Measurements from ENCODE around the gene PLD1.
"Not testable (repeated sequence)": the region's sequence is repeated elsewhere in the genome, so short reads cannot be mapped to it uniquely, and the experiment has no call there.

Gene PLD1, protein sequence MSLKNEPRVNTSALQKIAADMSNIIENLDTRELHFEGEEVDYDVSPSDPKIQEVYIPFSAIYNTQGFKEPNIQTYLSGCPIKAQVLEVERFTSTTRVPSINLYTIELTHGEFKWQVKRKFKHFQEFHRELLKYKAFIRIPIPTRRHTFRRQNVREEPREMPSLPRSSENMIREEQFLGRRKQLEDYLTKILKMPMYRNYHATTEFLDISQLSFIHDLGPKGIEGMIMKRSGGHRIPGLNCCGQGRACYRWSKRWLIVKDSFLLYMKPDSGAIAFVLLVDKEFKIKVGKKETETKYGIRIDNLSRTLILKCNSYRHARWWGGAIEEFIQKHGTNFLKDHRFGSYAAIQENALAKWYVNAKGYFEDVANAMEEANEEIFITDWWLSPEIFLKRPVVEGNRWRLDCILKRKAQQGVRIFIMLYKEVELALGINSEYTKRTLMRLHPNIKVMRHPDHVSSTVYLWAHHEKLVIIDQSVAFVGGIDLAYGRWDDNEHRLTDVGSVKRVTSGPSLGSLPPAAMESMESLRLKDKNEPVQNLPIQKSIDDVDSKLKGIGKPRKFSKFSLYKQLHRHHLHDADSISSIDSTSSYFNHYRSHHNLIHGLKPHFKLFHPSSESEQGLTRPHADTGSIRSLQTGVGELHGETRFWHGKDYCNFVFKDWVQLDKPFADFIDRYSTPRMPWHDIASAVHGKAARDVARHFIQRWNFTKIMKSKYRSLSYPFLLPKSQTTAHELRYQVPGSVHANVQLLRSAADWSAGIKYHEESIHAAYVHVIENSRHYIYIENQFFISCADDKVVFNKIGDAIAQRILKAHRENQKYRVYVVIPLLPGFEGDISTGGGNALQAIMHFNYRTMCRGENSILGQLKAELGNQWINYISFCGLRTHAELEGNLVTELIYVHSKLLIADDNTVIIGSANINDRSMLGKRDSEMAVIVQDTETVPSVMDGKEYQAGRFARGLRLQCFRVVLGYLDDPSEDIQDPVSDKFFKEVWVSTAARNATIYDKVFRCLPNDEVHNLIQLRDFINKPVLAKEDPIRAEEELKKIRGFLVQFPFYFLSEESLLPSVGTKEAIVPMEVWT

DNA sequence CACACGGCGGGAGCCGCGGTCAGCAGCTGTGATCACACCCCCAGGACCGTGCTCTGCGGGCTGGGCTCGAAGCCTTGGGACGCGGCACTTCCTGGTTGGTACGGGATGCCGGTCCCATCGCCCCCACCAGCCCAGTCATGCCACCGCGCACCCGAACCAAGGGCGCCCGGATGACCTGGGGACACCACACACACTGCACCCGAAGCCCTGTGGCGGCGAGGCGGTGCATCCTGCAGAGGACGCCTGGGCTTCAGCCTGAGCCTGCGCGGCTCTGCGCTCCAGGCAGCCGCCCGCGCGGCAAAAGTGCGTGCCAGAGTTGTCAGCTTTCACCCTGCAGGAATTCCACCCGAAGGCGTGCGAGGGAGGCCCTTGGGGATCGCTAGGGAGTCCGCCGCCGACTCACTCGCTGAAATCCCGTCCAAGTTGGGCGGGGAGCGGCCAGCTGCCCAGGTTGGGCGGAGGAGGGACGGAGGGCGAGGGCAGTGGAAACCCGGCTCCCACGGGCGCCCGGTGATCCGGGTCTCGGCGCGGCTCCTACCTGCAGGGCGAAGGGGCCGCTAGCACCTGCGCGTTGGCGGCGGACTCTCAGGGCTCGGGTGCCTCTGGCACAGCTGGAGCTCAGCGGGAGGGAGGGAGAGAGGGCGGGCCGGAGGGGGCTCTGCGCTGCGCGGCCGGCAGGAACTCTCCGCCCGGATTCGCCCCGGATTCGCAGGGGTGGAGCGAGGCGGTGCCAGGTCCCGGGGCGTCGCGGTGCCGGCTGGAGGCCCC is at the start of gene PLD1:
Gene PLD1, minus strand, starts transcription at position 623 of the 768 bp plus-strand sequence. CDS start 72,432 bp downstream, outside the sequence.
- DNase-seq, result peak; percentile 49

DNA sequence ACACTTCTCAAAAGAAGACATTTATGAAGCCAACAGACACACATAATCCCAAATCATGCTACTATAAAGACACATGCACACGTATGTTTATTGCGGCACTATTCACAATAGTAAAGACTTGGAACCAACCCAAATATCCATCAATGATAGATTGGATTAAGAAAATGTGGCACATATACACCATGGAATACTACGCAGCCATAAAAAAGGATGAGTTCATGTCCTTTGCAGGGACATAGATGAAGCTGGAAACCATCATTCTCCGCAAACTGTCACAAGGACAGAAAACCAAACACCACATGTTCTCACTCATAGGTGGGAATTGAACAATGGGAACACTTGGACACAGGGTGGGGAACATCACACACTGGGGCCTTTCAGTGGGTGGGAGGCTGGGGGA is 48.5 kb upstream of the PLD1 start:
- DNase-seq, result not testable (repeated sequence)

DNA sequence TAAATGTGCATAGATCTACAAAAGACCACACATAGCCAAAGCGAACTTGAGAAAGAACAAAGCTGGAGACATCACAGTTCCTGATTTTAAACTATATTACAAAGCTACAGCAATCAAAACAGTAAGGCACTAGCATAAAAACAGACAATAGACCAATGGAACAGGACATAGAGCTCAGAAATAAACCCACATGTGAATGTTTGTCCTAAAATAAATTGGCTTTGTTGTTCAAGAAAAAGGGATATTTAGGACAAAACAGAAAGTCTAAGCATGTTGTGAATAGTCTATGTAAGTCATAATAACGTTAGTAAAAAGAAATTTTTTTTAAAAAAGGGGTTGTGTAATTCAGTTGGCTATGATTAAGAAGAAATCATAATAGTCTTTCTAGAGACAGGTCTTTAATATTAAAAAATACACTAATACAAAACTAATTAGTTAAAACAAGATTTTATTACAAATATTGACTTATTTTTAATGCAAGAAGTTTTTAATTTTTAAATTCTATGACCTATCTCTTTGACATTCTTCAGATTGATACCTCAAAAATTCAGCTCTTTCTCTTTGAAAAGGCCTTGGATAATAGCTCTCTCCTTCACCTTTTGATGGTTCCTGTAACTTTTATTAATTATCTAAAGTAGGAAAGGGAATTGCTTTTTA is 44.5 kb upstream of the PLD1 start:
- DNase-seq, result no peak

GRCh38 chr3:171851660-171852058 is 41.4 kb upstream of the PLD1 start:
- no peak for DNase-seq

DNA sequence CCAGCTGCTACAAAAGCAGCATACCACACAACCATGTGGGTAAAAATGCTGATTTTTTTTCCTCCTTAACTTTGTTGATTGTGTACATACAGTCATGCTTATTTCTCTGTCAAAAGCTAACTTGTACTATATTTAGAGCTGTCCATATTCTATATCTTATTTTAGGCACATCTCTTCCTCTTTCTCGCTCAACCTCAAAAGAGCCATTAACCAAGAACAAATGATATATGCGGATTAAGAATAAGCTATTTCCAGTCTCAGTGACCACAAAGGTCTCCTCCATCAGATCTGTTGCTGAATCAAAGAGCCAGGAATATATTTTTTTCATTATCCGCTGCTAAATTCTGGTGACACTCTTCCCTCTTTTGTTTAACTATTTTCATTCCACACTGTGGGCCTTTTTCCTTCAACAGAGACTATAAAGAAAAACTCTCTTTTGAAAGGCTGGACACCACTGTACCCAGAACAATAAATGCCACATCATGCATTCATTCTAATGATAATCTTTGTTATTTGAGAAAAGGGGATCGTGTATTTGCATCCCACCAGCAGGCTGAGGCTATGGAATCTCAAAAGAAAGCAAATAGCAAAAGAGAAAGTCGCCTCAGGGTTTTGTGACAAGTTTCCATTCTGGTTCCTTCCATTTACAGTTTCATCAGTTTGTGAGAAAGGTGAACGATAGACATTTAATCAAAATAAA is 40.8 kb upstream of the PLD1 start:
- DNase-seq, result no peak

DNA sequence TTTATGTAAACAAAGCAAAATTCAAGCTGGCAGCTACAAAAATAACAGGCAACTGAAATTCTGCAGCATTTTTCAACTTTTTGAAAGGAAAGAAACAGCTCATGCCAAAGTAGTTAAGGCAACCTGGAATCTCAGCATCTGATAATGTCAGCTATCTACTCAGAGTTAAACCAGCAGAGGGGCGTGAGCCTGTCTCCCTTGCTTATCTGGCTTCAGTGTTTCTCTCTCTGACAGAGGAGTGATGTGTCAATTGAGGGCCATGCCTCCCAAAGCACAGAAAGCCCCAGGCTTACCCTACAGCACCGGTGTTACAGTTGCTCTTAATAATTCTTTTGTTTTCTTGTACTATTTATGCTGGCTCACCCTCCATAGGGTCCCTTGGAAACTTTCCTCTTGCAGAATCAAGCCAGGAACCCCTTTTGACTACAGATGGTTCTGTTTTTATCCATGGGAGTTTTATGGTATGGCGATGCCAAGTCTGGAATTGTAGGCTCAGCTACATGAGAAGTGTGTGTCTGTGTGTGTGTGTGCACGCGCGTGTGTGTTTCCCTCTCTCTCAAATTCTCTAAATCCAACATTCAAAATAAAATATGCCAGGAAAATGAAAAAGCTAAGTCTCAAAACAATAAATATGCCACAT is 40.2 kb upstream of the PLD1 start:
- no peak for DNase-seq

DNA sequence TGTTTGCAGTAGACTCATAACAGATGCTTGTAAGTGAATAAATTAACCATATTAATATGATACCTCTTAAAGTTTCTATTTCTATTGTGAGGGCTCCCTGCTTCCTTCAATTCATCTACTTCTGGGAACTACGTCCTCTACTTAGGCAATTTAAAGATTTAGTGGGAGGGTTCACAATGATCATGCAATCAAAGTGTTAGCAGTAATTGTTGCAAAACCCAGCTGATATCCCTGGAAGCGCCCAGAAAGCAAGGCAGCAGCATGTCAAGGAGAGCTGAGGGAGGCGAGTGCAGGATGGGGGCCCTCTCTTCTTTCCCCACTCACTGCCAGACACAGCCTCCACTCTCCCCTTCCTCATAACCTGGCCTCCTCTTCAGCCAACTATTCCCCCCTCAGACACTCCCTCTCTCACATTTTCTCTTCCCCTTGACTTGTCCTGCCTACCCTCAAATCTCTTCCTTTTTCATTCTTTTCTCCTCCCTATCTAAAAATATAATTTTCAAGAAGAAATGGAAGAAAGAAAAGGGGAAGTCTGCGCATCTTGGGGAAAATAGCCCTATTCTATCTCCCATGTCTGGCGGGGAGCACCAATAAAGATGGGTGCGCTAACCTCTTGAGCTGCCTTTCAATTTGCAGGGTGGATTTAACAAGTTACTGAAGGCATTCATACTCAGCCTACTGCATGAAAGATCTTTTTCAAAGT is 39.5 kb upstream of the PLD1 start:
- DNase-seq, result no peak

DNA sequence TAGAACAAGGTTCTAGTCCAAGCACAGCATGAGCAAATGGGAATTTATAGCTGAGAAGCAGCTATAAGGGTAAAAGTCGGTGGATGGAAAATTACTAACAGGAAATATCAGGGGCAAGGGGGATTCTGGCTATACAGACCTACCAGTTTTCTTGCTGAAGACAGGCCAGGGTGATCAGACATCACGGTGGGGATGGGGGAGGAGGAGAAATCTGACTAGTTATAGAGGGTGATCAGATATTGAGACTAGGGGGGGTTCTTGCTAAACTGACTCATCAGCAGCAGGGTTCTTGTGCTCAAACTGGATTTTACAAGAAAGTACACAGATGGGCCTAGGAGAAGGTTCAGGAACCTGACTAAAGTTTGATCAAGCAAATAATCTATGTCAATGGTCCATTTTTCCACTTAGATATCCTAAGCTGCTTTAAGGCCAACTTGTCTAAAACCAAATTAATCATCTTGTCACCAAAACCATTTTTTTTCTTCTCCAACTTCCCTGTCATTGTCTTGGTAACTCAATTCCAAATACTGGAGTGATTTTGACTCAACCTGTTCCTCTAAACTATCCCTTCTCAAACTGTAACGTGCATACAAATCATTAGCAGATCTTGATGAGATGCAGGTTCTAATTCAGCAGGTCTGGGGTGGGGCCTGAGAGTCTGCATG is 37.4 kb upstream of the PLD1 start:
- no peak for DNase-seq

DNA sequence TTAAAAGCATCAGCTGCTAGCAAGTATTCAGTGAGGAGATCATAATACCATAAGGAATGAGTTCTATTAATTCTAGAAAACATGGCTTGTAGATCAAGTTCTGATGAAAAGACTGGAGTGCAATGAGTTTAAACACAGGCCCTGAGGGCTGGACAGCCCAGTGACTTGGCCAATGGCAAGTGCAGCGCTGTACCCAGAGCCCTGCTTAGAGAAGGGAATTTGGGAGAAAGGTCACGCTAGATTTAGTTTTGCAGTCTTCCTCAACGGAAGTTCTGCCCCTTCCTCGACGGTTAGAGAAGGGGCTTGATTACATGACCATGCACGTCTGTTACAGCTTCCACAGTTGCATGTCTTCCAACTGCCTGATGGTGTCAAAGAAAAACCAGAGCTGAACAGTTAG is 36.9 kb upstream of the PLD1 start:
- DNase-seq, result no peak

DNA sequence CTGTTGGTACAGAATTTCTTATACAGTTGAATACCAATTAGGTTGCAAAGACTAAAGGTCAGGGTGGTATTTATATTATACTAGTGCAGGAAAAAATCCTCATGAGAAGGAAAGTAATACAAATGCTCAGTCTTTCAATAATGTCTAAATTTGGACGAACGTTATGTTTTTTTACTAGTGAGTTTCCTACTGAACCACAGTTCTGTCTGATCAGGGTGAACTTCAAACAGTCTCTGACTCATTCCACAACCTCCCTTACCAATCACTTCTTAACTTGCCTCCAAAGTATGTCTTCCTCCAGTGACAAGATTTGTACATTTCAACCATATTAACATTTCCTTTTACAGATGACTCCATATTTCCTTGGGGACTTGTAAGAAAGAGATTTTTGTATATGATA is 36.3 kb upstream of the PLD1 start:
- DNase-seq, result no peak

- no peak for DNase-seq
Observed at GRCh38 chr3:171845481-171846284, 35.4 kb upstream of the PLD1 start.

GRCh38 chr3:171844873-171845272 is 34.6 kb upstream of the PLD1 start:
- DNase-seq, result no peak

DNA sequence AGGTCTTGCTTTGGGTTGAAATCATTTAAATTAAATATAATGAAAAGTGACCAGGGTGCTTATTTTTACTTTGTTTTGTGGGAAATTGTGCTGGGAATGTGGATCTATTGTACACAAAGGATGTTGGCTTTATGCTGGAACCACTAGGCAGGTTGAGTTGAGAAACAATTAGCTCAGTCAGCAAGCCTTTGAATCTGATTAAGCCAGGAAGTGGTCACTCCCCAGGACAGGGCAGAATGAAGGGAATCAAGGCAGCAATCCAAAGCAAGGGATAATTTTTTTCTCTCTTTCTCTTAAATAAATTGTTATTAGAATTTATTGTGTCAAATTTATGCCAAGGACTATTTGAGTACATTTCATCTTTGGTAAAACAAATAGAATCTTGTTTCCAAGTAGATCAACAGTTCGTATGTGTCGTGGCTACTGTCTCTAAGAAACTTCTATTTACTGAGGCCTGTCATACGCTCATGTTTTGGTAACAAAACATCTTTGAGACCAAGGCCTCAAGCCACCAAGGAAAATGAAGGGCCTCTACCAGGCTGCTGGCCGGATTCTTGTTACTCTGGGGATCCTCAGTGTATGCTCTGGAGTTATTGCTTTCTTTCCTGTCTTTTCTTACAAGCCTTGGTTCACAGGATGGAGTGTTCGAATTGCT is 32.7 kb upstream of the PLD1 start, which contains the start of gene TMEM212:
Gene TMEM212, plus strand, starts transcription at position 486 of the 655 bp plus-strand sequence. Its CDS starts 35 bp downstream, at position 521.
- DNase-seq, result no peak

DNA sequence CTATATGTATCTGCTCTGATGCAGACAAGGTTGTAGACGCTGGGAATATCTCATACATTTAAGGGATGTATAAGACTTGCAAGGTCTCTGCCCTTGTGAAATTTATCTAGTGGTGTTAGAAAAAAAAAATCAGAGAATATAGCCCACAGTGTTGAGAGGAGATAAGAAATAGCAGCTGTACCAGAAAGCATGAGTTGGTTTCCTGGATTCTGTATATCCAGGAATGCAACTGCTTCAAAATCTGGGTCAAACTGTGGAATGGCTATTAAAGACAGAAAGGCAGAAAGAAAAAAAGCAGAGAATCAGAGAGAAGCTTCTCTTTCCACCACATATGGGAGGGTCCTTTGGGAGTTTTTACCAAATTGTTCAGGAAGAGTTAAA is 31.3 kb upstream of the PLD1 start:
- DNase-seq, result no peak

- no peak for DNase-seq
Observed at GRCh38 chr3:171840811-171841619, 30.7 kb upstream of the PLD1 start.

GRCh38 chr3:171840445-171840810 is 30.1 kb upstream of the PLD1 start:
- DNase-seq, result no peak

DNA sequence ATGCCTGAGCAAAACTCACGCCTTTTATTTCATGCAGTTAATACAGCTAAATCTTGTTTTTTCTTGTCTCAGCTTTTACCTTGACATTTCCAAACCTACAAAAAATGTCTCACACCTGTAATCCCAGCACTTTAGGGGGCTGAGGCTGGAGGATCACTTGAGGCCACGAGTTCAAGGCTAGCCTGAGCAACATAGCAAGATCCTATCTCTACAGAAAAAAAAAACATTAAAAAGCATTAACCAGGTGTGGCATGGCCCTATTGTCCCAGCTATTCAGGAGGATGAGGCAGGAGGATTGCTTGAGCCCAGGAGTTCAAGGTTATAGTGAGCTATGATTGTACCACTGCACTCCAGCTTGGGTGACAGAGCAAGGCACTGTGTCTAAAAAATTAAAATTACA is 29.0 kb upstream of the PLD1 start:
- DNase-seq, result no peak

Data from NCI-H1092 (cell line).